Measurements from ENCODE around the gene HDAC4.

HDAC4 gene

DNA sequence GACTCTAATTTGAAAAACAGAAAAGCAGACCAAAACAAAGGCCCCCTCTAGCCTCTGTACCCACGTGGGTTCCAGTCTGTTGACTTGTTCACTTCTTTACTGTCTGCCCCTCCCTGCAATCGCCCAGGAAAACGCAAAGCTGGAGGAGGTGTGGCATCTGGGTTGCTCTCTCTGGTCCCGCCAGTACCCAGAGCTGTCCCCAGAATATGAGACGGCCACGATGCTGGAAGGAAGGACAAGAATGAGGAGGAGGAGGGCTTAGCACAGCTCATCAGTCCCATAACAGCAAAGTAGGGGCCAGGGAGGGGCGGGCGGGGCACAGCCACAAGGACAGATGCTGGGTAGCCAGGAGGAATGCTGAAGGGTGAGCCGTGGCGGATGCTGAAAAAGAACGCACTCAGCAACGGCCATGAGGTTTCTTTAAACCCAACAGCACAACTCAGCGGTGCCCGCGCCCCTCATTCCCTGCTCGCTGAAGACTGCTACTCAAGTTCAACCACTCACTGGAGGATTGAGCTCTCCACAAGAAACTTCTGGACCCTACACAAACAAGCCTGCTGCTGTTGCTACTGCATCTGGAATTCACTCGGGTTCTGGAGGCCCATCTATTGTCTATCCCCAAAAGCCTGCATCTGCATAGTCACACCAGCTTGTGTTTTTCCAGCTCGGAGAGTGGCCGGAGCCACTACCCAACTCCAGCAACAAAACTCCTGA is 187.7 kb downstream of the HDAC4 start:
- peak overlapping the region in 3 of 11 experiments; percentile 2 to 20 (median 4); a peak in 1 of 22 replicates for H3K9ac ChIP-seq
- H4K20me1 ChIP-seq: peaks cover 0 to 99% (median 36%) of the 10 kb centered on the region in 11 experiments; a peak in 14 of 22 replicates
- H3K4me3 ChIP-seq: no peak overlapping the region
- peaks cover 0 to 18% (median 0%) of the 10 kb centered on the region in 11 experiments; a peak in 5 of 22 replicates for H3K36me3 ChIP-seq
- TF ChIP-seq Cebpa-rat (IDR thresholded peaks at IDR 0.05): no peak
- H3K4me1 ChIP-seq: peaks cover 39 to 74% (median 66%) of the 10 kb centered on the region in 10 experiments
- H3K4me2 ChIP-seq: peak overlapping the region; percentile 20 to 70 (median 45); a peak in 21 of 22 replicates
- H3K27ac ChIP-seq: peak overlapping the region in 6 of 11 experiments; percentile 0 to 43 (median 26); a peak in 4 of 22 replicates
- no peaks in the 10 kb centered on the region for H3K27me3 ChIP-seq
- no peaks in the 10 kb centered on the region for H3K9me3 ChIP-seq (replicated peaks in 1 of 11)

GRCh38 chr2:239212121-239212928 is 188.5 kb downstream of the HDAC4 start:
- Histone ChIP-seq H3K4me3 (no peak overlapping the region), H3K36me3 (peaks cover 0 to 18% (median 0%) of the 10 kb centered on the region in 11 experiments; a peak in 5 of 22 replicates), H3K27ac (peak overlapping the region in 6 of 11 experiments; percentile 0 to 43 (median 26); a peak in 6 of 22 replicates), H3K4me1 (peaks cover 33 to 67% (median 60%) of the 10 kb centered on the region in 10 experiments), H3K4me2 (peak overlapping the region; percentile 20 to 70 (median 45); a peak in 20 of 22 replicates), H3K27me3 (no peaks in the 10 kb centered on the region), H4K20me1 (peaks cover 0 to 100% (median 36%) of the 10 kb centered on the region in 11 experiments; a peak in 14 of 22 replicates), H3K9ac (peak overlapping the region in 3 of 11 experiments; percentile 2 to 20 (median 4); a peak in 2 of 22 replicates), H3K9me3 (replicated peaks in 1 of 11) (no peaks in the 10 kb centered on the region)
- TF ChIP-seq Cebpa-rat (IDR thresholded peaks at IDR 0.05): no peak

DNA sequence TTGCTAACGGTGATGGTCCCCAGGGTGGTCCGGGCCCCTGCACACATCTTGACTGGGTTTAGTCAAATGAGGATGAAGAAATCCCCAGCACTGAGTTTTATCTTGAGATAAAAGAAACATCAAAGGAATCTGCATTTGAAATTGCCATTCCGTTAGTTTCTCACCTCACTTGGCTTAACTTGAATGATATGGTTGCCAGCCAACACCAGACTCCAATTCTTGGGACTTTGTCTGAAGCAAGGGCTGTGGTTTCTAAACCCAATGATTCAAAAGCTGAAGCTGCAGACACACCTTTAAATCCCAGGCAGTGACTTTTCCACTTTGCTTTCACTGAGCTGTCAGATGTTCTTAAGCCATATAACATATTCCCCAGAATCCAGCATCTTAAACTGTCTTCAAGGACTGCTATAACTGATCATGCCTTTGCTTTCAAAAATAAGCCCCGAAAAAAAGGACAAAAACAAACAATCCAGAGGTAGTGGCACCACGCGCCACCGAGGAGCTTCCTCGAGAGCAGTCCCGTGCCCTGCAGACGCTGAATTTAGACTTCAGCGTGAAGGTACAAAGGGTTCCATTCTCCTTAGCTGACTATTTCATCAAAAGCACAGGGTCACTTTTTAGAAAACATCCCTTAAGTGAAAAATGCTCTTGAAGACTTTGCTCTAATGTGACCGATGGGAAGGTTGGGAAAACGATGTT is 189.3 kb downstream of the HDAC4 start:
- Histone ChIP-seq H3K4me2 (peak overlapping the region in 9 of 11 experiments; percentile 14 to 70 (median 45); a peak in 11 of 22 replicates), H4K20me1 (peaks cover 0 to 100% (median 34%) of the 10 kb centered on the region in 11 experiments; a peak in 14 of 22 replicates), H3K4me1 (peaks cover 25 to 60% (median 54%) of the 10 kb centered on the region in 10 experiments), H3K27me3 (no peaks in the 10 kb centered on the region), H3K4me3 (no peak overlapping the region), H3K27ac (0 out of 22 replicates have a peak overlapping the region, but pooled peaks of 1 of the 11 experiments have one; percentile 43), H3K9me3 (replicated peaks in 1 of 11) (no peaks in the 10 kb centered on the region), H3K9ac (no peak overlapping the region), H3K36me3 (peaks cover 0 to 18% (median 0%) of the 10 kb centered on the region in 11 experiments; a peak in 5 of 22 replicates)
- TF ChIP-seq Cebpa-rat (IDR thresholded peaks at IDR 0.05): no peak

DNA sequence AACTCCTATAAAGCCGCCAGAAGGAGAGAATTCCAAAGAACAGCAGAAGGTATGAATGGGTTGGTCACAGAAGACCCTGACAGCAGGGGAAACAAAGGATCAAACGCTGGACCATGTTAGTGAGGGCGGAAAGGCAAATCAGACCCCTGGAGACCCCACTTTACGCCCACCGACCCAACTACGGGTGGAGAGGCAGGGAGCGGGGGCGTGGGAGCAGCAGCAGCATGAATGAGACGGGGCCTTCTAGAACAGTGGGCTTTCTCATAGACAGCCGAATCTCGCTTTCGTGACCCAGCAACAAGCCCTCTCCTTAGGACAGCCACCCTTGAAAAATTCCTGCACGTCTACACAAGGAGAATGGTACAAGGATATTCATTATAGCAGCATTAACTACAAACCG is 191.0 kb downstream of the HDAC4 start:
- H3K4me3 ChIP-seq: no peak overlapping the region
- H4K20me1 ChIP-seq: peaks cover 0 to 100% (median 25%) of the 10 kb centered on the region in 11 experiments; a peak in 14 of 22 replicates
- peaks cover 32 to 58% (median 52%) of the 10 kb centered on the region in 10 experiments for H3K4me1 ChIP-seq
- H3K4me2 ChIP-seq: no peak overlapping the region
- no peaks in the 10 kb centered on the region for H3K27me3 ChIP-seq
- no peaks in the 10 kb centered on the region for H3K9me3 ChIP-seq (replicated peaks in 1 of 11)
- peaks cover 0 to 12% (median 0%) of the 10 kb centered on the region in 11 experiments; a peak in 3 of 22 replicates for H3K36me3 ChIP-seq
- no peak overlapping the region for H3K27ac ChIP-seq
- no peak for TF ChIP-seq Cebpa-rat (IDR thresholded peaks at IDR 0.05)
- no peak overlapping the region for H3K9ac ChIP-seq

GRCh38 chr2:239208465-239209180 is 192.2 kb downstream of the HDAC4 start:
- Histone ChIP-seq H3K4me2 (no peak overlapping the region), H3K9ac (no peak overlapping the region), H3K36me3 (peaks cover 0 to 7% (median 0%) of the 10 kb centered on the region in 11 experiments; a peak in 2 of 22 replicates), H3K27me3 (no peaks in the 10 kb centered on the region), H3K9me3 (replicated peaks in 1 of 11) (no peaks in the 10 kb centered on the region), H3K27ac (no peak overlapping the region), H3K4me1 (peaks cover 31 to 62% (median 49%) of the 10 kb centered on the region in 10 experiments), H4K20me1 (peaks cover 0 to 100% (median 32%) of the 10 kb centered on the region in 11 experiments; a peak in 14 of 22 replicates), H3K4me3 (no peak overlapping the region)
- no peak for TF ChIP-seq Cebpa-rat (IDR thresholded peaks at IDR 0.05)

- Histone ChIP-seq H3K9me3 (replicated peaks in 1 of 11) (no peaks in the 10 kb centered on the region), H3K4me1 (peaks cover 29 to 60% (median 47%) of the 10 kb centered on the region in 10 experiments), H3K9ac (no peak overlapping the region), H3K27ac (no peak overlapping the region), H3K36me3 (peaks cover 0 to 16% (median 0%) of the 10 kb centered on the region in 11 experiments; a peak in 3 of 22 replicates), H4K20me1 (peaks cover 4 to 100% (median 37%) of the 10 kb centered on the region in 11 experiments; a peak in 16 of 22 replicates), H3K4me3 (no peak overlapping the region), H3K4me2 (no peak overlapping the region), H3K27me3 (no peaks in the 10 kb centered on the region)
- TF ChIP-seq Cebpa-rat (IDR thresholded peaks at IDR 0.05): no peak
Observed at GRCh38 chr2:239206851-239207250, 194.0 kb downstream of the HDAC4 start.

DNA sequence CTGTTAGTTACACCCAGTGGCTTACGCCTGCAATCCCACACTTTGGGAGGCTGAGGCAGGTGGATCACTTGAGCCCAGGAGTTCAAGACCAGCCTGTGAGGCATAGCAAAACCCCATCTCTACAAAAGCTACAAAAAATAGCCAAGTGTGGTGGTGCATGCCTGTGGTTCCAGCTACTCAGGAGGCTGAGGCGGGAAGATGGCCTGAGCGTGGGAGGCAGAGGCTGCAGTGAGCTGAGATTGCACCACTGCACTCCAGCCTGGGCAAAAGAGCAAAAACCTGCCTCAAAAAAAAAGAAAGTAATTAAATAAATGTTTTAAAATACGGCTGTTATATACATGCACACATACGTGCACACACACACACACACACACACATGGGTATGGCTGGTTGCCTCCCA is 194.8 kb downstream of the HDAC4 start:
- no peaks in the 10 kb centered on the region for H3K27me3 ChIP-seq
- H3K4me1 ChIP-seq: peaks cover 29 to 60% (median 47%) of the 10 kb centered on the region in 10 experiments
- no peak overlapping the region for H3K4me3 ChIP-seq
- H3K36me3 ChIP-seq: peaks cover 0 to 19% (median 0%) of the 10 kb centered on the region in 11 experiments; a peak in 3 of 22 replicates
- H3K9ac ChIP-seq: no peak overlapping the region
- H4K20me1 ChIP-seq: peaks cover 8 to 100% (median 45%) of the 10 kb centered on the region in 11 experiments; a peak in 16 of 22 replicates
- H3K4me2 ChIP-seq: peak overlapping the region; percentile 21 to 69 (median 56); a peak in 21 of 22 replicates
- TF ChIP-seq Cebpa-rat (IDR thresholded peaks at IDR 0.05): no peak
- no peak overlapping the region for H3K27ac ChIP-seq
- H3K9me3 ChIP-seq (replicated peaks in 1 of 11): no peaks in the 10 kb centered on the region

Measured in BLaER1 treated with 17β-estradiol and CSF1 and Interleukin-3, amounts not matched to agents 10 nM and 100 nM (cell line).